ENCODE measurements around the gene KIF14. TPM values are rescaled to one million over a fixed set of nuclear protein-coding genes. Genes with fewer than 3 reads are reported as not detected.
A peak's percentile ranks its signal among the peaks of the same experiment; 100 is the strongest.
"Not testable (repeated sequence)": the region's sequence is repeated elsewhere in the genome, so short reads cannot be mapped to it uniquely, and the experiment has no call there.

KIF14 gene
- total RNA-seq, 2 experiments from 2014 or later: 30.8 TPM

DNA sequence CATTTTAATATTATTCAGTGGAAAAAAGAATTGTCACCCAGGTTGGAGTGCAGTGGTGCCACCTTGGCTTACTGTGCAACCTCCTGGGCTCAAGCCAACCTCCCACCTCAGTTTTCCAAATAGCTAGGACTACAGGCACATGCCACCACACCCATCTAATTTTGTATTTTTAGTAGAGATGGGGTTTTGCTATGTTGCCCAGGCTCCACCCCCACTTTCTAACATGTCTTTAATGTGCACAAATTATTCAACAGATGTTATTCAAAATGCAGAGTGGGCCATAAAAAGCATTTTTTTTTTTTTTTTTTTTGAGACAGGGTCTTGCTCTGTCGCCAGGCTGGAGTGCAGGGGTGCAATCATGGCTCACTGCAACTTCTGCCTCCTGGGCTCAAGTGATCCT, 31.8 kb upstream of the KIF14 start:
- CTCF ChIA-PET: interaction anchor here (0.7 to 1.4 kb wide), 3 partner anchors 25 to 467 kb away, joined by 3 to 8 read pairs (median 3); no protein-coding TSS in a partner anchor
- H3K27me3 Mint-ChIP-seq: no peaks in the 10 kb centered on the region

DNA sequence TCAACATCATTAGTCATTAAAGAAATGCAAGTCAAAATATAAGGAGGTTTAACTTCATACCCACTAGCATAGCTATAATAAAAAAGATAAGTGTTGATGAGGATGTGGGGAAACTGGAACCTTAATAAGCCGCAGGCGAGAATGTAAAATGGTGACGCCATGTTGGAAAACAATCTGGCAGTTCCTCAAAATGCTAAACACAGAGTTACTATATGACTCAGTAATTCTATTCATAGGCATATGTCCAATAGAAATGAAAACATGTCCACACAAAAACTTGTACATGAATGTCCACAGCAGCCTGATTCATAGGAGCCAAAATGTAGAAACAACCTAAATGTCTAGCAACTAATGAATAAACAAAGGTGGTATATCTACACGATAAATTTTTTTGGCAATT, 26.0 kb upstream of the KIF14 start:
- H3K27me3 Mint-ChIP-seq: no peaks in the 10 kb centered on the region
- ATAC-seq: no peak
- H3K4me3 Mint-ChIP-seq: no peak overlapping the region
- no peaks in the 10 kb centered on the region for H3K4me1 Mint-ChIP-seq
- peaks cover 31% of the 10 kb centered on the region for H3K36me3 Mint-ChIP-seq
- no peak overlapping the region for H3K27ac Mint-ChIP-seq
- H3K9me3 Mint-ChIP-seq (ENCODE audit: low read depth): no peaks in the 10 kb centered on the region
- CTCF ChIA-PET: no interaction called here
- no peak for DNase-seq

More for the DNA sequence above, 31.8 kb upstream of the KIF14 start:
- Mint-ChIP-seq H3K27ac (no peak overlapping the region), H3K4me1 (peaks cover 31% of the 10 kb centered on the region), H3K4me3 (no peak overlapping the region), H3K9me3 (ENCODE audit: low read depth) (no peaks in the 10 kb centered on the region), H3K36me3 (peaks cover 43% of the 10 kb centered on the region)
- DNase-seq: no peak
- no peak for ATAC-seq

DNA sequence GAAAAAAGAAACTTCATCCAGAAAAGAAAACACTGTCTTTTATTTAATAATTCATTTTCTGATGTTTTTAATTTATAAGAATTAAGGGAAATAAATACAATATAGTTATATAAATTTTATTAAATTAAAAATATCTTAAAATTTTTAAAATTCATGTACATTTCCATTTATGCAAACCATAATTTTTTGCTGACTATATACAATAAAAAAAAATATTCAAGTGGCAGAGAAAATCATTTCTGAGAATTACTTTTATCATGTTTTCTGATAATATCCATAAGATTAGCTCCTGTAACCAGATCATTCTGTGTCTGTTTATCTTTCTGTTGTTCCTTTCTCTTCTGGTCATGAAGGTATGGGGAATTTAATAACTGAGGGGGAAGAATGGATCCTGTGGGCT, 23.5 kb upstream of the KIF14 start:
- Mint-ChIP-seq H3K36me3 (peaks cover 34% of the 10 kb centered on the region), H3K27ac (no peak overlapping the region), H3K4me3 (no peak overlapping the region), H3K9me3 (ENCODE audit: low read depth) (no peaks in the 10 kb centered on the region), H3K4me1 (peaks cover 8% of the 10 kb centered on the region), H3K27me3 (no peaks in the 10 kb centered on the region)
- ATAC-seq (no peak), DNase-seq (no peak)
- CTCF ChIA-PET: interaction anchor here (1.5 kb wide), 1 partner anchor 26 kb away, joined by 3 read pairs; the partner anchor contains the start of gene DDX59

DNA sequence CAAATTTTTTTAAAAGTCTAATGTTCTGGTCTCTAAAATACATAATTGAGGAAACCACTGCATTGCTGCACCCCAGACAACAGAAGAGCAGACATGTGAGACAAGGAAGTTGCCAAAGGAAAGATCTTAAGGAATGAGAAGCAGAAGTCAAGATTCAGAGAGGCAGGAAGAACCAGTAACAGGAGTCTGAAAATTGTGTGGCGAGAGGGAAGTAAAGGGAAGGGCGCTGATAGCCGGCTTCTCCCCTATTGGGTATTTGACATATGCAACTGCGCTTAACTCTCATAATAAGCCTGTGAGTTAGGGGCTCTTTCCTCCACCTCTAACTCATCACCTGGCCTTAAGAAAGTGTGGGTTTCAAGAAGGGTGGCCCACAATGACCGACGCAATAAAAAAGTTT, 21.9 kb upstream of the KIF14 start:
- Mint-ChIP-seq H3K27ac (no peak overlapping the region), H3K27me3 (no peaks in the 10 kb centered on the region), H3K36me3 (peaks cover 30% of the 10 kb centered on the region), H3K9me3 (ENCODE audit: low read depth) (no peaks in the 10 kb centered on the region), H3K4me1 (peaks cover 8% of the 10 kb centered on the region), H3K4me3 (no peak overlapping the region)
- ATAC-seq (no peak), DNase-seq (no peak)
- CTCF ChIA-PET: interaction anchor here (1.3 kb wide), 1 partner anchor 20 kb away, joined by 3 read pairs; no protein-coding TSS in a partner anchor

DNA sequence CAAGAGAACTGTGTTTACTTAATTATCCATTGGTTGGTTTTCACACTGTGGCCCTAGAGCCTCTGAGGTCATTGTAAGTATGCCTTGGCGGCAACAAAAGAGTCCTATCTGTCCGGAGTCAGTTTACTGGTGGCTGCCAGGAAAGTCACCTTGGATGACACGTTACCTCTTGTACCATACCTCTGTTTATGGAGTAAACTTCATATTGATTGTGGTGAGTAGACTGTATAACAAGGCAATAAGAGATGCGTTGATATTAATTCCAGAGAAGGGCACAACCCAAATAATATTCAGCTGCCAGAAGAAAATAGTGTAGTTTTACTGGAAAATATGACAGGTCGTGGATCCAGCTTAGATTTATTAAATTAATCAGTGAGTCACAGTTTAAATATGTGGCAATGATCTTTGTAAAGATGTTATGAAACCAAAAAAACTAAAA, 20.4 kb upstream of the KIF14 start:
- DNase-seq (no peak), ATAC-seq (no peak)
- Mint-ChIP-seq H3K27me3 (no peaks in the 10 kb centered on the region), H3K4me3 (no peak overlapping the region), H3K27ac (no peak overlapping the region), H3K4me1 (peaks cover 8% of the 10 kb centered on the region), H3K36me3 (peaks cover 18% of the 10 kb centered on the region), H3K9me3 (ENCODE audit: low read depth) (no peaks in the 10 kb centered on the region)
- CTCF ChIA-PET: no interaction called here

DNA sequence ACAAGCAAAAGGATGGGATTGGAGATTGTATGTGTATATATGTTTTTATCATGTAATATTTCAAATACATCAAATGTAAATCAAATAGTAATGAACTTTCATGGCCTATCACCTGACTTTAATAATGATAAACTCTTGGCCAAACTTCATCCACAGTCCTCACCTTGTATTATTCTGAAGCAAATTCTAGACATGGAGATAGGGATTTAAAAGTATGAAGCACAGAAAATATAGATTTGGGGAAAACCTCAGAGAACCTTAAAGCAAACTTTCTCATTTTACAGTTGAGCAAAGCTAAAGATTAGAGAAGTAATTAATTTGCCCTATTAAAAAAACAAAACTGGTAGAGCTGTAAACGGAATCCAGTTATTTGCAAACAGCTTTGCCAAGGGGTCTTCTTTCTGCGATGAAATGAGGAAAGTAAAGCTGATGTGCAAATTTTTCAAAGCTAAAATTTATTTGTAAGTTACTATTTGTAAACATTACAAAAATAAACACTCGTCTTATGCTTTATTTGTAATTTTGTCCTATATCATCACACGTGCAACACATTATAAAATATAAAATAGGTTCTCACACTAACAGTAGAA, 19.9 kb upstream of the KIF14 start:
- Mint-ChIP-seq H3K4me3 (no peak overlapping the region), H3K9me3 (ENCODE audit: low read depth) (no peaks in the 10 kb centered on the region), H3K27ac (no peak overlapping the region), H3K36me3 (peaks cover 16% of the 10 kb centered on the region), H3K4me1 (peaks cover 8% of the 10 kb centered on the region), H3K27me3 (no peaks in the 10 kb centered on the region)
- ATAC-seq (no peak), DNase-seq (no peak)
- CTCF ChIA-PET: no interaction called here

DNA sequence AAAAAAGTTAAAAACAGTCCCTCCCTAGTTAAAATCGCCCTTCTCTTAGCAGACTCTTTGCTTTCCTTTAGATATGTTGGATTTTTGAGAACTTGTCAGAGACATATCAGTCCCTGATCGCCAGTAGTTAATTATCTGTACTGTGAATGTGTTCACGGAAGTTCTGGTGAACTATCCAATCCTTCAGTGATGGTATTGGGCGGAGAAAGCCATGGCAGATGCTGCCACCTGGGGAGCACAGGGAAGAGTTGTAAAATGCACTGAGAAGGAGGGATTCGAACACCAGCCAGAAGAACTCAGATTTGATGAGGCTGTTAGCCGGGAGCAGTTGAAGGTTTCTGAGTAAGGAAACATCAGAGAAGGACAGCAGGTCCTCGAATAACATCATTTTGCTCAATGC, 17.5 kb upstream of the KIF14 start:
- Mint-ChIP-seq H3K4me3 (no peak overlapping the region), H3K27me3 (no peaks in the 10 kb centered on the region), H3K27ac (no peak overlapping the region), H3K36me3 (peaks cover 10% of the 10 kb centered on the region), H3K9me3 (ENCODE audit: low read depth) (no peaks in the 10 kb centered on the region), H3K4me1 (peaks cover 8% of the 10 kb centered on the region)
- ATAC-seq (no peak), DNase-seq (no peak)
- CTCF ChIA-PET: interaction anchor here (0.6 kb wide), 1 partner anchor 27 kb away, joined by 3 read pairs; no protein-coding TSS in a partner anchor

DNA sequence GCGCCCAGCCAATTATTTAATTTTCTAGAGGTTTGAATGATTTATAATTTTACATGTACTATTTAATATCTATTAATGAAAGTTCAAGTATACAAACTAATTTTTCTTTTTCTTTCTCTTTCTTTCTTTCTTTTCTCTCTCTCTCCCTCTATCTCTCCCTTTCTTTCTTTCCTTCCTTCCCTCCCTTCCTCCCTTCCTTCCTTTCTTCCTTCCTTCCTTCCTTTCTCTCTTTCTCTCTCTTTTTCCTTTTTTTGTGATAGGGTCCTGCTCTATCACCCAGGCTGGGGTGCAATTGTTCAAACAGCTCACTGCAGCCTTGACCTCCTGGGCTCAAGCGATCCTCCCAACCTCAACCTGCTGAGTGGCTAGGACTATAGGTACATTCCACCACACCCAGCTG, 16.1 kb upstream of the KIF14 start:
- Mint-ChIP-seq H3K27ac (no peak overlapping the region), H3K9me3 (ENCODE audit: low read depth) (no peaks in the 10 kb centered on the region), H3K36me3 (peaks cover 8% of the 10 kb centered on the region), H3K27me3 (no peaks in the 10 kb centered on the region), H3K4me1 (peaks cover 8% of the 10 kb centered on the region), H3K4me3 (no peak overlapping the region)
- ATAC-seq (no peak), DNase-seq (no peak)
- CTCF ChIA-PET: no interaction called here

DNA sequence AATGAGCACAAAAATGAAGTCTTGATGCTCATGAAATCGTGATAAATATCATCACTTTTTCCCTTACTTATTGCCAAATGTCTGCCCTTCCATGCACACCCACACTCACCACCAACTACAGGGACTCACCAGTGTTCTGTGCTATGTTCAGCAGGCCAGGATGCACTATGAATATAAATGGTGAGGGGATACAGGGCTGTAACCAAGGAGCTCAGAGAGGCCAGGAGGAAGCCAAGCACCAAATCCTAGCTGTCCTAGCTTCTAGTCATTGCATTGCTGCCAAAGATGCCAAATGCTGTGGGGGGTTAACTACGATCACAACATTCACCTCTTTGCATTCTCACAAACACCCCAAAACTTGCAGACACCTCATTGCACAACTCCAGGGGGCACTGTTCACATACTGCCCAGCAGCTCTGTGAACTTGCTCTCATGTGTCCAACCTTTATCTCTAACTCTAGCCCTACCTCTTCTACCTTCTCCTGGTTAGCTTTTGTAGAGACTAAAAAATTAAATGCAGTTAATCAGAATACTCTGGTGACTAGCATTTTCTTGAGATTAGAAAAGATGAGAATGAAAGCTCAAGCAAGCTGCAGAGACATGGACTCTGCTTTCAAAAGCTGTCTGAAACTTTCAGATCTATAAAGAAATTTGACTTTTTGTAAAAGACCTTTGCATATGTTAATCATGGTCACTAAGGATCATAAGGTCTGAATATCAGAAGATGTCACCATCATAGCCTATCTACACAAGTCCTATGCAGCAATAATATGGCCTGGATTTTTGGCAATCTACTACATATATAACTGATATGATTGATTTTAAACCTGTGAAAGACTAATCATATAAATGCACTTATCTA, 13.9 kb upstream of the KIF14 start:
- H3K27ac Mint-ChIP-seq: no peak overlapping the region
- ATAC-seq (no peak), DNase-seq (no peak)
- peaks cover 2% of the 10 kb centered on the region for H3K36me3 Mint-ChIP-seq
- H3K4me1 Mint-ChIP-seq: no peaks in the 10 kb centered on the region
- peaks cover 5% of the 10 kb centered on the region for H3K27me3 Mint-ChIP-seq
- no peaks in the 10 kb centered on the region for H3K9me3 Mint-ChIP-seq (ENCODE audit: low read depth)
- CTCF ChIA-PET: interaction anchor here (0.9 to 1.9 kb wide), 4 partner anchors 9 to 18 kb away, joined by 3 to 8 read pairs (median 3); no protein-coding TSS in a partner anchor
- H3K4me3 Mint-ChIP-seq: no peak overlapping the region

DNA sequence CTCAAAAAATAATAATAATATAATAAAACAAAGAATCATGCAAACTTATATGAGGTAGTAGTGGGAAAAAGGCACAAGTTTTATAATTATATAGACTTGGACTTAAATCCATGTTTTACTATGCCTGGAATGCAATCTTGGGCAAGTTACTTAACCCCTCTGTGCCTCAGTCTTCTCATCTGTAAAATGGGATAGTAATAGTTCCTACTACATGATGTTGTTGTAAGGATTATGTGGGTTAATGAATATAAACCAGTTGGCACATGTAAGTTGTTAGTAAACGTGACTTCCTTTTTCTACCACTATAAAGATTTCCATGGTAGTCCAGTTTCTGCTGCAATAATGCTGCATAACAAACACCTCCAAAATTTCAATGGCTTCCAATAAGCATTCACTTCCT, 10.8 kb upstream of the KIF14 start:
- CTCF ChIA-PET: no interaction called here
- peaks cover 9% of the 10 kb centered on the region for H3K27me3 Mint-ChIP-seq
- no peak overlapping the region for H3K4me3 Mint-ChIP-seq
- H3K9me3 Mint-ChIP-seq (ENCODE audit: low read depth): no peaks in the 10 kb centered on the region
- H3K36me3 Mint-ChIP-seq: no peaks in the 10 kb centered on the region
- DNase-seq (no peak), ATAC-seq (no peak)
- H3K4me1 Mint-ChIP-seq: peaks cover 27% of the 10 kb centered on the region
- no peak overlapping the region for H3K27ac Mint-ChIP-seq

DNA sequence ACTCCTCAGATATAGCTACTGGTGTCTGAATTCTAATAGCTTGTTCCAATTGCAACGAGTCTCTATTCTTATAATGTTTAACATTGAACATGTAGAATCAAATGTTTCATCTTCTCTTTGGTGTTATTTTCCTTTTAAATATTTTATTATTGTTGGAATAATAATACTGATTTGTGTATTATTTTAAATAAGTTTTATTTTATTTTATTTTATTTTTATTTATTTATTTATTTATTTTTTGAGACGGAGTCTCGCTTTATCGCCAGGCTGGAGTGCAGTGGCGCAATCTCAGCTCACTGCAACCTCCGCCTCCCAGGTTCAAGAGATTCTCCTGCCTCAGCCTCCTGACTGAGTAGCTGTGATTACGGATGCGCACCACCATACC, 10.0 kb upstream of the KIF14 start:
- peaks cover 34% of the 10 kb centered on the region for H3K4me1 Mint-ChIP-seq
- not testable (repeated sequence) for H3K27me3 Mint-ChIP-seq

DNA sequence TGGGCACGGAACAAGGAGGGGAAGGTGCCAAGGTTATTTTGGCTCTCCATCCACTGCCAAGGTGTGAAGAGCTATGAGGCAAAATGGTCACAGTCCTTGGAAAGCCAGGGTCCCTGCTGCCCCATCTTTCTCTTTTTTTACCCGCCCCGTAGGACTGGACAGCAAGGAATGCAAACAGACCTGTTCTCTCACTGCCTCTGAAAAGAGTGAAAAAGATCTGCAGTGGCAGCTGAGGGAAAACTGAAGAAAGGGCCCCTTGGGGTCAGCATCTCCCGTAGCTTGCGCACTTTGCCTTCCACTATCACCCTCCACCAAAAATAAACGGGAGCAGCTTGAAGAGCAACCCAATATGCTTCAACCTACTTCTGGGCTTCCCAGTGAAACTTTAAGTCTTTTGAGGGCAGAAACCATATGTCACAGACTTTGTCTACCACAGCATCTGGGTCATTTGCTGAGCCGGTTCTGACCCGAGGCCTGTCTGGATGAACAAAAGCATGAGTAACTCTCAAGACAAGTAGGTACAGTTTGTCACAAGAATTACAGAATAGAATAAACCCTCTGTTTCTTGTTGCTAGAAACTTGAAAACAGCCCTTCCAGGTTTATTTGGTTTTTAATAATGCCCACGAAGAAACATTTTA, 9.4 kb upstream of the KIF14 start:
- CTCF ChIA-PET: interaction anchor here (1.3 to 2.0 kb wide), 3 partner anchors 18 to 174 kb away, joined by 3 to 4 read pairs (median 4); partner anchors contain the start of gene DDX59
- H3K9me3 Mint-ChIP-seq (ENCODE audit: low read depth): no peaks in the 10 kb centered on the region
- H3K4me1 Mint-ChIP-seq: peaks cover 39% of the 10 kb centered on the region
- ATAC-seq (no peak), DNase-seq (no peak)
- H3K27ac Mint-ChIP-seq: no peak overlapping the region
- peaks cover 9% of the 10 kb centered on the region for H3K27me3 Mint-ChIP-seq
- H3K36me3 Mint-ChIP-seq: no peaks in the 10 kb centered on the region
- no peak overlapping the region for H3K4me3 Mint-ChIP-seq

More for the DNA sequence above, 10.0 kb upstream of the KIF14 start:
- H3K4me3 Mint-ChIP-seq; ATAC-seq; H3K36me3 Mint-ChIP-seq; H3K9me3 Mint-ChIP-seq (ENCODE audit: low read depth); DNase-seq; H3K27ac Mint-ChIP-seq: not testable (repeated sequence)
- CTCF ChIA-PET: interaction anchor here (1.3 to 2.0 kb wide), 3 partner anchors 18 to 173 kb away, joined by 3 to 4 read pairs (median 4); partner anchors contain the start of gene DDX59

DNA sequence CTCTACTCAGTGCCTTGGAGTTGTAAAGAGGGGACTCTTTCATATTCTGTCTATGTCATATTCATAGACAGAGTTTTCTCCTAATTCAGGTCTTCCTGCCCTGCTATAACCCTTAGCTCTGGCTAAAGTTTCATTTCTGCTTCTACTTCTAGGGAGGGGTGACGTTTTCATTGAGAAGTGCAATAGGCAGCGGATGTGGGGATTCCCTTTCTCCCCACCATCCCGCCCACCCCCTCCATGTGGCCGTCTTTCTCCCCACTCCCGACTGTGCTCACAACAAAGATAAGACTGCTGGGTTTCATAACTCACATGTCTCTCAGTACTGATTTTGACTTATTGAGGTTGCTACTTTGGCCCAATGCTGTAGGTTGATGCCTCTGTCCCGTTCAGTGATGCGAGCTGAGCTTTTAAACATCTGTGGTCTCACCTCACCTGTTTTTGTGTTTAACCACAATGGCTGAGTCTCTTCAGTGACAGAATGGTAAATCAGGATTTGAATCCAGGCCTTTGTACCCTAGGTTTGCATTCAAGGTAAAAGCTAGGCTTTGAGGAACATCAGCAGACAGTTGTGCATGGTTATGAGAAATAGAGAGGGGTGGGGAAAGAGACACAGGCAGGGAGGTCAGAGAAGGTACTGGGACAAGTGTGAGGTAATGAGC, 7.8 kb upstream of the KIF14 start:
- Mint-ChIP-seq H3K27me3 (peaks cover 9% of the 10 kb centered on the region), H3K27ac (peak overlapping the region; percentile 80), H3K36me3 (no peaks in the 10 kb centered on the region), H3K4me1 (peaks cover 43% of the 10 kb centered on the region), H3K9me3 (ENCODE audit: low read depth) (no peaks in the 10 kb centered on the region), H3K4me3 (peak overlapping the region; percentile 44)
- DNase-seq (peak; percentile 75), ATAC-seq (peak; percentile 75)
- CTCF ChIA-PET: interaction anchor here (1.0 to 2.7 kb wide), 6 partner anchors 24 to 174 kb away, joined by 4 to 15 read pairs (median 6); partner anchors contain the start of gene DDX59

Data from activated CD8-positive, alpha-beta memory T cell treated with anti-CD3 and anti-CD28 coated beads, Interleukin-2, amount 10 ng/mL, durations not matched to agents 7 days and 5 days (primary cell).